Measurements from ENCODE around the gene TLE3.

The TLE3 gene

DNA sequence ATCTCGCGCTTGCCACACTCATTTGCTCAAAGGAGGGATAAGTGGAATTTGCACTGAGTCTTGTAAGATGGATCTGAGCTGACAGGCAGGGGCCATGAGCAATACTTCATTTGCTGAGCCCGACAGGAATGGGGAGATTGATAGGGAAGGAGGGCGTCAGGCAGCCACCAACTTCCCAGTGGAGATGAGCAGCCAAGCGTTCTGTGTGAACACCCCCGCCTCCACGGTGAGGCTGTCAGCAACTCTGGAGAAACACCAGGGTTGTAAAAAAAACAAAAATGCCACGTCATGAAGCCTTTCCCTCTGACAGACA, 36.8 kb downstream of the TLE3 start:
- no peak for FAIRE-seq

DNA sequence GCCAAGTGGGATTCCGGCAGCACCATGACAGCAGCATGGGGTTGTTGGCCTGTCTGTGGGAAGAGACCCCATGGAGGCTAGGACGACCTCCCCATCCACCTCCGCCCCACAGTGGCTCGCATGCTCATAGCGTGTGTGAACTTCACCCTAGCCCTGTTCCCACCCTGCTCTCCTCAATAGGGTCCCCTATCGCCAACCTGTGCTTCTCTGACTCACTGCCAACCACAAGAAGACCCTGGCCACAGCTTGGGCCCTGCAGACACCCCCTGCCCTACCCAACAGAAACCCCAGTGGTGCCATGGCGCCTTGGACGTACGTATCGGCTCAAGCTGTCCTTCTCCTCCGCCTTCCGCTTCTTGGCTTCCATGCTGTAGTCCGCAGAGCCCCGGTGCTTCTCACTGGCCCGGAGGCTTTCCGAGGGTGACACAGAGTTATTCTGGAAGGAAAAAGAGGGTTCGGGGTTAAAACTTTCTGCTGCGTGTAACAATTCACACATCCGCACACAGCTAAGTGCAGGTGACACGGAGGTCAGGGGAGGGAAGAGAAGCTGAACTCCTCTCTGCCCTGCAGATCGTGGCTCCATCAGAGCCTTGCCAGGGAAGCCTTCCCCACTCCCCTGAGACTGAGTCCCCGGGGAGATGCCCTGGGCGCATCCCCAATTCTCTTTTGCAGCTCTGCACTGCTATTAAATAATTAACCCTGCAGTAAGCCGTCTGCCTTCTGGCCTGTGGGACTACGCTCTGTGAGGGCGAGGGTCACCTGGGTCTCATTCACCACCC, 37.3 kb downstream of the TLE3 start:
- no peak for FAIRE-seq

DNA sequence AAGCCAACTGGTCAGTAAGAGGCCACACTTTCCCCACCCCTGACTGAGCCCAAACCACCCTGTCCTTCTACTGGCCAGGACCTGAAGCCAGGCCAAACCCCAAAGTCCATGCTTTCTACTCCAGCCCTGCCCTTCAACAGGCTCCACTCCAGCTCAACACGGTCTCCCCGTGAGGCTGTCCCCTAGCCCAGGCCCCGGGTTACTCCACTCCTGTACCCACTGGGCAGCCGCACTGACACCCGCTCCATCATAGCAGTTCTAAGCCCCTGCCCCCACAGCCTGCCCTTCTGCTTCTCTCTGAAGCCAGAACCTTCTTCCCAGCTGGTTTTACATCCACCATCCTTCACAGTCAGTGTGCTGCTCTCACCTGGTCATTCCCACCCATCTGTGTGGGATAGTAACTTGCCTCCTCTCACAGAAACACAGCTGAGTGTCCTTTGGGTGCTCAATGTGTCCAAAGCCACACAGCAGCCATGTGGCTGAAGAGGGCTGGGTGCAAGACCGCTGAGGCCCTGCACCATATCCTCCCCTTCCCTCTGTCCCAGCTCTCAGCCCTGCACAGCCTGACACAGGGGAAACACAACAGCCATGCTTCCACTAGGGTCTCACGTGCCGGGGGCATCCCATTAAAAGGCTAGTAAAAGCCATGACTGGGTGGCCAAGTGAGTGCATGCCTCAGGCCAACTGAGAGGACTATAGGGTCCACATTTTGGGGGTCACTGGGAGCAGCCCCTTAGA, 38.1 kb downstream of the TLE3 start:
- no peak for FAIRE-seq

DNA sequence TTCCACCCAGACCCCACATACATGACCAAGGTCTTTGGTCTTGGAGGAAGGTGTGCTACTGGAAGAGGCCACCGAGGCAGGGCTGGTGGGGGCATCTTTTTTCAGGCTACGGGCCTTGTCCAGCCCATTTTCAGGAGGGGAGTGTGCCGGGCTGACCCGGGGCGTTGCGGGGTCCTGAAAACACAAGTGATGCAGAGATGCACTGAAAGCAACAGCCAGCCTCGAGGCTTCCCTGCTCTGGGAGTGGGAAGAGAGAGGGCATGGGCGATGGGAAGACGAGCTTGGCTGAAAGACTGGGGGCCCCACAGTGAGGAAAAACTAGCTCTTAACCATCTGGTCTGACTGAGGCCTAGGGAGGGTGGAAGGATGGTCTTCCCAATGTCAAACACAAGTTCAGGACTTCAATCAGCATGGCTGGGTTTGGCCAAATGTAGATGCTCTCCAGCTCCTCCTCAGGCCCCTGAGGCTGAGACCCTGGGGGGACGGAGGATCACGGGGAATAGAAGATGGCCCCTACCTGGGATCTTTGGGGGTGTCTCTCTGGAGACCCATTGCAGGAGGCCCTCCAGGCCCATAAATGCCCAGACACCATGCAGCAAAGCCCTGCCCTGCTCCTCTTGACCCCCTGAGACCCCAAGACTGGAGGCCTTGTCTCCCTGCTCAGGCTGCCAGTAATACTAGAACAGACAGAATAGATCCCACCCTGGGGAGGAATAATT, 38.9 kb downstream of the TLE3 start:
- no peak for FAIRE-seq

DNA sequence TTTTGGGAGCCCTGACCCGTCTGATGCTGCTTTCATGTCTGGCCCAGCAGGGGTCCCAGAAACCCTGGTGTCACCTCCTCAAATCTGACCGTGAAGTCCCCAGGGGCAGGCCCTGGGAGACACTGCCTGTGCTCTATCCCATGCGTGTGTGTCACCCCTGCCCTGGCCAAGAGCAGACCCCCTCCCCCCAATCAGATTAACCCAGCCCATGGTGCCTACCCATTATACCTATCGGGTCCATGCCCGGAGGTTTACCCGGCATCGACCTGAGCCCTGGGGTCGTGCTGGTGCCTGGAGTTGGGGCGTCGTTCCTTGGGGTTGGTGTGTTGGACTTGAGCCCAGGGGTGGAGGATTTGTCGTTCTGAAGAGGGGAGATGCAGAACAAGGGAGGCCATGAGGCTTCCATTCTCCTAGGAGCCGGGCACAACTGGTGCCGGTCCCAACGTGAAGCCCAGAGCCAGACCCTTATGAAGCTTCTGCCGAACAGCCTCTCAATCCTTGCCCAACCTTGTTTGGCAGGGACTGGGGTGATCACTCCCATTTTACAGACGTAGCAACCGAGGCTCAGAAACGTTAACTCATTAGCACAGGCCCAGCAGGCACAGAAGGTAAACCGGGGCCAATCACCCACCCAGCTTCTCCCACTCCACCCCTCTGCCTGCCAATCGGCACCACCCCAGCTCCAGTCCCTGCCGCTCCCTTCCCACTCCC, 39.6 kb downstream of the TLE3 start:
- no peak for FAIRE-seq

DNA sequence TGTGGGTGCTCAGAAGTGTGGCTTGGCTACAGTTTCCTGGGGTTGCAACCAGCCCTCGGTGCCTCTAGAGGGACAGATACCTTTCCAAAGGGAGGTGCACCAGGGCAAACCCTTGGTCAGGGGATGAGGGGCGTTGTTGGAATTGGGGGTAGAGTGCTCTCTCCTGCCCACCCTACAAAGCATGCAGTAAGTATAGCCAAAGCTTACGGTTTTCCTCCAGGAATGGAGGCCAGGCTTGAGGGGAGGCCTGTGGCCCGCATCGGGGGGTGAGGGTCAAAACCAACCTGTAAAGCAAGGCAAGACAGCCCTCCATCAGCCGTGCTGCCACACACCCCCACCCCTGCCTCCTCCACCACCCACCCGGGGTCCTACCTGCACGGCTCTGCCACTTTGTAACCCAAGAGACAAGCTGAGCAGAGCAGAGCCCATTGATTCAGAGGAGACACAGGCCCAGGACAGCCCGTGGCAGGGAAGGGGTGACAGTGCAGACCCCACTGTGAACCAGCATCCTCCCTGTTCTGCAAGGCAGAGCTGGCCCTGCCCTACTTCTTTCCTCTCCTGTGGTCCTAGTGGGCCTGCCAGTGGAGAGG, 41.5 kb downstream of the TLE3 start:
- no peak for FAIRE-seq

DNA sequence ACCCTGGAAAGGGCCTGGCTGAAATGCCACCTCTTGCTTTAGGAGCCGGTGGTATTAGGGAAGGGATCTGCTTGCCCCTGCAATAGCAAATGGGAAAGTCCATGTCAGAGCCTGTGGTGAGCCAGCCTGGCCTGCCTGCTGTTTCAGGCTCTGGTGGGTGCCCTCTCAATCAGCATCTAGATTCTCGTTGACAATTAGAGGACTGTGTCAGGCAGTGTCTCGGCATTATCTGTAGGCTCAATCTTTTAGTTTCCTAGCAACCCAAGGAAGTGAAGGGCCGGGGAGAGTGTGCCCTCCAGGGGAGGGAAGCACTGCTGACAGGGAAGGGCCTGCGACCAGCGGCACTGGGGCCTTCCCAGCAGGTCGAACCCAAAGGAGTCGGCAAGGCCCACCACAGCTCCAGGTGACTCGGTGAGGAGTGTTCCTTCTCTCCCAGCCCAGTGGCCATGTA, 42.1 kb downstream of the TLE3 start:
- no peak for FAIRE-seq

DNA sequence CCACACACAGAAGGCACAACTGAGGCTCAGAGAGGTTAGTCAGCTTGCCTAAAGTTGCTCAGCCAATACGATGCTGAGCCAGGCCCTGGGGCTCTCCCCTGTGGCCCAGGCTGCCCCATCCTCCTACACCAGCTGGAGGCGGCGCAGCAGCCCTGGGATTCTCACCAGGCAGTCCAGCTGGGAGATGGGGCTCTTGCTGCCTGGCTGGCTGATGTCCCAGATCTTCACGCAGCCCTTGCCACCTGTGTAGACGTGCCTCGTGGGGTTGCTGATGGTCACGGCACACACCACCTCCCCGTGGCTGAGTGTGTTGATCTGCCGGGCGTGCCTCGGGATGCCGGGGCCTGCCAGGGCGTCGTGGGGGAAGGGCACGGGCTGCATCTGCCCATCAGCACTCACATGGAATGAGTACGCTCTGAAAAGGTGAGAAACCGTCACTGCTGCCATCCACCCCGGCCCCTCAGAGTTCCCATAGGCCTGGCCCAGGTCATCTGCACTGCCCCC, 42.8 kb downstream of the TLE3 start:
- FAIRE-seq = no peak

DNA sequence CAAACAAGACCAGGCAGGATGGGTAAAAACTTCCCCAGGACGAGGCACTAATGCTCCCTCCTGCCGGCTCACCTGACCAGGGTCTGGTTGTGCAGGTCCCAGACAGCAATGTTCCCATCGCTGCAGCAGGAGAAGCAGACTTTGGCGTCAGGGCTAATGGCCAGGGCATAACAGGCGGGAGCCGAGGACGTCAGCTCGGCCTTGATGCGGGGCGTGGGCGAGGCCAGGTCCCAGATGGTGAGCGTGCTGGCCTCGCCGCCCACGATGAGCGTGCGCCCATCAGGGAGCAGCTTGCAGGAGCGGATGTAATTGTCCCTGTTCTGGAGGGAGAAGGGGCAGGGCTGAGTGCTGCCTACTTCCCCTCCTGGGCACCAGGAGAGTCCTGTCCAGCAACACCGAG, 43.4 kb downstream of the TLE3 start:
- FAIRE-seq = no peak

DNA sequence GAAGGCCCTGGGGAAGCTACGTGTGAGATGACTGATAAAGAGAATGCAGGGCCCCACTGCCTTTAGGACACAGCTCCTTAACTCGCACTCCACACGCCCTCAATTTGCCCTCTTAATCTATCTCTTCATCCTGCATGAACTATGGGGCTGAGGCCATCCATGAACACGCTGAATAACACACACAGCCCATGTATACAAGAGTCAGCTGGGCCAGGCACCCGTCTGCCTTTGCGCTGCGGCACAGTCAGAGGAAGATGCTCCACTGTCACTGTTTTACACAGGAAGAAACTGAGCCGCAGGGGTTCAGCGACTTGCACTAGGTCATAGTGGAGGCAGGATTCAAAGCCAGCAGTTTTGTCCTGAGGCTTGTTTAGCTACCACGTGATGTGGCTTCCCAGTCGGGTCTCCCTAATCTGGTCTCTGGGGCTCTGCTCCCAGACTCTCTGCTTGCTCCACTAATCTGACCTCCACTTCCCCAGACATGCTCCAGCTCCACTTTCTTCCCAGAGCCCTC, 43.9 kb downstream of the TLE3 start:
- FAIRE-seq = no peak

DNA sequence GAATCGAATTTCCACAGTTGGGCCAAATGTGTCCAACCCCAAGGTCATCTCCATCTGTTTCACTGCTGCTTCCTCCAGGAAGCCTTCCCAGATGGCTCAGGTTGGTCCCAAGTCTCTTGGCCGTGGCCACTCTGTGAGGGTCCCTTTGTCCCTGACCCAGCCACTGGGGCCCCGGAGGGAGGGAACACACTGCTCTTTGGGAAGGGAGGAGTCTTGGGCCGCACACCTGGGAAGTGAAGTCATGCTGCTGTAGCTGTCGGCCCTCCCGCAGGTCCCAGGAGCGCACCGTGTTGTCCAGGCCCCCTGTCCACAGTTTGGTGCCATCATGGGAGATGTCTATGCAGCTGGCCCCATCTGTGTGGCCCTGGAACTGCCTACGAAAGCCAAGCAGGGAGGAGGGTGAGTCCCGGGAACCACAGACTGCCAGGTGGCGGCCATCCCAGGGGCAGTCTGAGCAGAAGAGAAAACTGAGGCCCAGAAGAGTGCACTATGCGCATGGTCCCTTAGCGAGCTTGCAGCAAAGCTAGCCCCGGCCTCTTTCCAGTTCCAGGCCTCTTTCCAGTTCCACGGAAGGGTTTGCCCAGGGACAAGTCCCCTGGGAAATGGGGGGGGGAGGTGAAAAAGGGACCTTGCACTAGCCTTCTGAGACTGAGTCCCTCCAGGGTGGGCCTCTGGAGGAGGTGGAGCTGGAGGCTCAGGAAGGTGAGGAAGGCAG, 44.6 kb downstream of the TLE3 start:
- FAIRE-seq = no peak

DNA sequence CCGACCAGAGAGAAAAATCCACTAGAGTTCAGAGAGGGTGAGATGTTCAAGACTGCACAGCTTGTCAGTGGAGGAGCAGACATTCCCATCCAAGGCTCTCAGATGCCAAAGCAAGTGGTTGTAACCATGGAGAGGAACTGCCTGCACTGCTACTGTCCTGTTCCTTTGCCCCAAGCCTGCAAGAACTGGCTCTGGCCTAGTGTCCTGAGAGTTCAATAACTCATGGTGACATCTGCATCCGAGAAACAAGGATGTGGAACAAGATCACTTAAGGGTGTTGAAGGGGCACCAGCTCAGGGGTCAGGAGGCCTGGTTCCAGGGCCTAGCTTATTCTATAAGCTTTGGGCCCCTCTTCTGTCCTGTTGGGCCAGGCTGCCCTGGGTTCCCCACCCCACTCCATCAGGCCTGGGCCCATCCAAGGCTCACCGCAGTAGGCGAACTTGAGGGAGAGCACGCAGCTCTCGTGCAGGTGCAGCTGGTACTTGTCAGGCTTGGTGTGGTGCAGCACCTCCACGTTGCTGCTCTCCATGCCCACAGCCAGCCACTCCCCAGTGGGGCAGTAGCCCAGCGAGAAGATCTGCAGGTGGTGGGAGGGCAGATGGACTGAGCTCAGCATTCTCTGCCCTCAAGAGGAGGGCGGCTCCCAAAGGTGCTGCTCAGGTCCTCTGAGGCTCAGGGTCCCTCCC, 45.6 kb downstream of the TLE3 start:
- no peak for FAIRE-seq

DNA sequence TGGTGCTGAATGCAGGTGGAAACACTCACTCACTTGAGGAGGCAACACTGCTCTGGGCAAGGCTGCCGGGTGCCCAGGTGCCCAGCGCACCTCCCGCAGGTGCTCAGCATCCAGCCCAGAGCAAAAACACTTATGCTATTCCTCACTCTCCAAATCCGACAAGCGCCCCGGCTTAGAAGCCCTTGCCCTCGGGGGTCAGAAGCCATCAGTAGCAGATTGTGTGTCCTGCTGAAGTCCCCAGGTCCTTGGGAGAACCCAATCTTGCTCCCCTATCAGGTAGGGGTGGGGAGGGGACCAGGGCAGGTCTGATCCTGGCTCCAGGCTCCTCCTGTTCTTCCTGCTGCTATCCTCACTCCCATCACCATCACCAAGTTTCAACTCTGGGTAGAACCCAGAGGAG, 46.7 kb downstream of the TLE3 start:
- FAIRE-seq = no peak

DNA sequence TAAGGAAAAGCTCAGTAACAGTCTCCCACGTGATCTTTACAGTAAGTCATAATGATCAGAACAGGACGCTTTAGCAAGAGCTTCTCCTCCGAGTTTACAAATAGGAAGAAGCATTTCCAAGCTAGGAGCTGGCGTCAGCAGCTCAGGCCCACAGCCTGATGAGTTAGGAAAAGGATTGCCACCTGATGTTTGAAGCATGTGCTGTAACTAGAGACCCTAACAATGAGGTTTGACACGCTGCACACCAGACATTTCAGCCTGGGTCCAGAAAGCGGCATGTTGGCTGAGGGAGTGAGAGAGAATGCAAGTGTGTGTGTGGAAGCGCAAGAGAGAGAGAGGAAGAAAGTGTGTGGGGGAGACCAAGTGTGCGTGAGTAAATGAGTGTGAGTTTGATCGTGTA, 47.3 kb downstream of the TLE3 start:
- no peak for FAIRE-seq

DNA sequence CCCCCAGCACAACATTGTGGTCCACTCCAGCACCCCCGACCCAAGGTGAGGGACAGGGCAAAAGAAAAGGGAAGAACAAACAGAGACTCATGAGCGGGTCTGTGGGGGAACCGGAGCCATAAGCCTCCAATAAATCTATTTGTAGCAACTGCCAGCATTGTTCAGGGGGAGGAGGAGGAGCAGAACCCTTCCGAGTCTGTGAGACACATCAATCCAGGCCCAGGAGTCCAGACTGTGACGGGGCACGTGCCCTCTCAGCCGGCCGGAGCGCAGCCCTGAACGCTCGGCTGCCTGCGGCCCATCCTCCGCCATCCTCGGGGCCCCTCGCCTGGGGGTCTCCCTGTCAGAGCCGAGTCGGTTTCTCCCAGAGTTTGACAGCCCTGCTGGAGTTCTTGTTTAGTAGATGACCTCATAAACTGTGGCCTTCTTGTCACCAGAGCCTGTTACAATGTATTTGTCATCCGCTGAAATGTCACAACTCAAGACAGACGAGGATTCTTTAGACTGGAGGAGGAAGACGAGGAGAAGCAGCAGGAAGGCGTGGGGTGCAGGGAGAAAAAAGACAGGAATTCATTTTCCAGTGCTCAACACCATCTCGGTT, 47.9 kb downstream of the TLE3 start:
- no peak for FAIRE-seq

DNA sequence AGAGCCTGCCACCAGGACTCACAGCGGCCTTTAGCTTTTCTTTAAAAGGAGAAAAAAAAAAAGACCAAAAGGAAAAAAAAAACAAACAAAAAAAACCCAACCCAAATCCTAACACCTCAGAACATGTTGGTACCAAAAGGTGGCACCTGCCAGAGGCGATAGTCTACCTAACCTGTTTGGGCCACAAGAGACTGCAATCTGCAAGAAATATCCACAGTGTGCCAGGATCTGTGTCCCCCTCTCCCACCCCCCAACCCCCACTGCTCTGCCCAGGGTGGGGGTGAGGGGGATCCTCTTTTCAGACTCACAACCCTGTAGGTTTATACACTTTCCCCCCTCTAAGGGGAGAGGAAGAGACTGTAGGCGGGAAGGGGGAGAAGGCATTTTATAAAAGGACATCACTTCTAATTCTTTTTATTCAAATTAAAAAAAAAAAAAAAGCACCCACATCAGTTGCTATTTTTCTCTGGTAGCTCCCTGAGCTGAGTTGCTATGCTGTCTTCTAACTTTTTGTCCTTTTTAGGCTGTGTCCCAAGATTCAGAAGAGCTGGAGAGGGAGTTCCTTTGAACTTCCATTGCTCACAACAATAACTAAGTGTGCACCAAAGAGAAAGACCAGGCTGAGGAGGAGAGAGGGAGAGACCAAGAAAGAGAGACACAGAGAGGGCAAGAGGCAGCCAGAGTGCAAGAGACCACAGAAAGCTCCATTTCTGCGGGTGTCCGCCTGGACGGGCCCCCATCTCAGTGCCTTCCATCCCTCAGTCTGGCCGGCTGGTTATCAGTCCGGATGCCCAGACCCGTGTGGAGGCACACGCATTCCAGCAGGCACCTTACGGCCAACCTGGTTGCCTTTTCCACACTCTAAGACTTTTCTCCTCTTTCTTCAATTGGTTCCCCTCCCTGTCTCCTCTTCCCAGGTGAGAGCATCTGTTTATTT, 48.9 kb downstream of the TLE3 start:
- FAIRE-seq = no peak

DNA sequence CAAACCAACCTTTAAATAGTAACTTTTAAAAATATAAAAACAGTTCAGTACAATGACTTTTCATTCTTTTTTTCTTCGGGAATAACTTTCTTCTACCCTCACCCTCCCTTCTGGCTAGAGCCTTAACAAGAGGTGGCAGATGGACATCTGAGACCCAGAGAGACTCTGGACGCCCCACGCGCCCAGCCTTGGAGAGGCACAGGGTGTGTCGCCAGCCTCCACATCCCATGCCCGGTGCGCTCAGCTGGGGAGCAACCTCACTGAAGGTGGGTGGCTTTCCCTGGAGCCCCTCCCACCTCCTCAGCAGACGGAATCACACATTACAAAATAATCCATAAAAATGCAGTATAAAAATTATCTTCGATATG, 49.5 kb downstream of the TLE3 start:
- no peak for FAIRE-seq

DNA sequence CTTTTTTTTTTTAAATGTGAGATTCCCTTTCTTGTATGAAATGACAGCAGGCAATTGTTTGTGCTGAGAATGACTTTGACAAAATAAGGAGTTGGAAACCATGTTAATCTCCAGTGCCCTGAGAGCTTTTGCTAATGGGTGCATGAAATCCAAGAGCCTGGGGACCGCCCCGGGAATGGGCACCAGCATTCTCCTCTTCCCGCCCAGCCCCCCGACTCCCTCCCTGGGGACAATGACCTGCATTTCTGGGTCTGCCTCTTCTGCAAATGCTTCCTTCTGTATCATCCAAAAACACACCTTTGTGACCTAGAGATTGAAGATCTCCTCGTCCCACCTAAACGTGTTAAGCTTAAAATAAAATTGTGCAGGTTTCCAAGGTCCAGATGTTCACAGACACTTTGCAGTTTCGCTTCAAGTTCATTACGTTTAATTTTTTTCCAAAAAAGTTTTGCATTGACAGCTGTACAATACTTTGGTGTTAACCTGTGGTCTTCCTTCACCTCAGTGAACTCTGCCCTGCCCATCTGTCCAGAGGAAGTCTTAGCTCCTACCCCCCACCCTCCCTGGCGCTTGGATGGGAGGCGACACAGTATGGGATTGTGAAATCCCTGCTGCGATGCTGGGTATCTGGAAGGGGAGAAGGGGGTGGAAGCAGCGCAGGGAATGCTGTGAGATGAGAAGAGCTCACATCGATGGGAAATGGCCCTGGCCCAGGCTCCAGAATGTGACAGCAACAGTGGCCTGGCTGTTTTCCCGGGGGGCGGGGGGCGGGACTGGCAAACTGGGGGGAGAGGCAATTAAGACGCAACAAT, 50.1 kb downstream of the TLE3 start:
- FAIRE-seq = no peak

Data from islet of Langerhans (tissue), 1 donor.